ENCODE data around the gene PI4KA. TPM values are rescaled to one million over a fixed set of nuclear protein-coding genes. Genes with fewer than 3 reads are reported as not detected.

Gene PI4KA
- total RNA-seq, 1 experiment from 2014 or later = 65.8 TPM

- Histone ChIP-seq H4K5ac (ENCODE audit: insufficient read length, low read depth, low read length) (no peak overlapping the region), H2AFZ (ENCODE audit: low read length) (no peak overlapping the region), H3K9me3 (ENCODE audit: control insufficient read depth, low read depth, low read length) (no peaks in the 10 kb centered on the region), H2AK5ac (ENCODE audit: insufficient read length, low read length) (no peak overlapping the region), H3K14ac (ENCODE audit: insufficient read depth, low read length) (no peak overlapping the region), H3K18ac (ENCODE audit: insufficient read length, low read depth, low read length) (no peak overlapping the region), H4K8ac (replicated peaks; ENCODE audit: insufficient read length, low read depth, low read length) (no peak overlapping the region), H2BK12ac (ENCODE audit: insufficient read length, low read depth, low read length) (no peak overlapping the region), H3K27ac (ENCODE audit: insufficient read length, low read depth, low read length) (no peak overlapping the region), H2BK120ac (ENCODE audit: low read depth, low read length, poor library complexity, severe bottlenecking) (no peak overlapping the region), H3K23ac (ENCODE audit: insufficient read length, low read depth, low read length) (no peak overlapping the region), H3T11ph (ENCODE audit: low read length) (no peak overlapping the region), H3K9ac (ENCODE audit: extremely low read depth, insufficient read length, low read length) (no peak overlapping the region), H4K91ac (ENCODE audit: insufficient read length, low read depth, low read length) (no peak overlapping the region), H3K79me1 (ENCODE audit: insufficient read depth, low read depth, low read length, poor library complexity, severe bottlenecking) (no peaks in the 10 kb centered on the region), H3K23me2 (ENCODE audit: insufficient read length, low read depth, low read length, poor library complexity, severe bottlenecking) (no peaks in the 10 kb centered on the region), H2BK5ac (ENCODE audit: insufficient read length, low read length) (no peak overlapping the region), H4K20me1 (ENCODE audit: control insufficient read depth, insufficient read depth, insufficient read length) (no peaks in the 10 kb centered on the region), H2BK20ac (ENCODE audit: low read depth, low read length, poor library complexity, severe bottlenecking) (no peak overlapping the region), H3K4me1 (ENCODE audit: insufficient read depth, low read length) (no peaks in the 10 kb centered on the region), H3K79me2 (ENCODE audit: insufficient read depth, low read length) (no peaks in the 10 kb centered on the region), H3K4me2 (ENCODE audit: insufficient read depth, insufficient read length, low read length) (no peak overlapping the region), H3K4ac (ENCODE audit: low read depth, low read length) (no peak overlapping the region), H3K56ac (ENCODE audit: insufficient read length, low read depth, low read length) (no peak overlapping the region), H2BK15ac (ENCODE audit: low read depth, low read length) (no peak overlapping the region; the same call in 1 of the 2 replicates), H3K27me3 (ENCODE audit: insufficient read depth, low read length) (no peaks in the 10 kb centered on the region; the same call in 1 of the 2 replicates)
- H3K4me3 Mint-ChIP-seq = no peak overlapping the region
- no peak overlapping the region for H3K27ac Mint-ChIP-seq
- DNase-seq = no peak
- H3K27me3 Mint-ChIP-seq (ENCODE audit: low read depth) = no peaks in the 10 kb centered on the region
- H3K4me1 Mint-ChIP-seq = 0 out of 4 replicates have a peak, but pooled peaks cover 0 to 3% of the 10 kb centered on the region in 2 experiments
- no peaks in the 10 kb centered on the region for H3K9me3 Mint-ChIP-seq
- H3K36me3 Mint-ChIP-seq (ENCODE audit: insufficient read depth in 1 of 3, low read depth in 3 of 3) = peaks cover 0 to 46% (median 4%) of the 10 kb centered on the region in 3 experiments; a peak in 3 of 7 replicates
- TF ChIP-seq CTCF (conservative IDR thresholded peaks at IDR 0.05) = no peak
- WGBS (ENCODE audit: extremely low coverage, insufficient read length, low lambda C conversion rate) = no CpG with 5 or more reads among the region's 7 CpGs
Observed at GRCh38 chr22:20748082-20748481, 110.5 kb downstream of the PI4KA start.
